Adrenal gland (tissue), 12 donors: ENCODE results near the gene CDKN2D. TPM values are rescaled to one million over a fixed set of nuclear protein-coding genes. Genes with fewer than 3 reads are reported as not detected.

Experiments
- DNase-seq, 7 donors: peaks; one replicate each; pipeline ENCODE4 v3.0.0-alpha.2; 2019 to 2020
- H3K27ac ChIP-seq, 5 donors: fragments of 200-600 bp; sonication (generic) in 4 of 5; 1 replicate in 3 of 5; 2 replicates in 2 of 5; pipeline versions ENCODE4 v1.5.1 to v1.8.0; 2016 to 2020; ENCODE audit warnings: mild to moderate bottlenecking in 1 of 5
- H3K27me3 ChIP-seq: fragments of 200-600 bp; 2 replicates; pipeline ENCODE4 v1.8.0; 2021
- H3K36me3 ChIP-seq, 2 donors: fragments of 200-600 bp; replicated peaks in 1 of 2; 1 replicate in 1 of 2; 2 replicates in 1 of 2; pipeline versions ENCODE4 v1.5.1 to v1.8.0; 2018 to 2022
- H3K4me1 ChIP-seq, 2 donors: fragments of 200-600 bp; replicated peaks in 1 of 2; 1 replicate in 1 of 2; 2 replicates in 1 of 2; pipeline versions ENCODE4 v1.5.1 to v1.8.0; 2018 to 2021
- H3K4me3 ChIP-seq, 4 donors: fragments of 200-600 bp; sonication (generic) in 3 of 4; one replicate each; pipeline ENCODE4 v1.5.1; 2016 to 2018
- H3K9me3 ChIP-seq, 3 donors: fragments of 200-600 bp; sonication (generic) in 1 of 3; replicated peaks in 1 of 3; 1 replicate in 2 of 3; 2 replicates in 1 of 3; pipeline versions ENCODE4 v1.5.1 to v1.8.0; 2016 to 2021
- CTCF ChIP-seq, 6 experiments: fragments of 450-650 bp in 4 of 6; fragments of 200-600 bp in 2 of 6; sonication (generic) in 1 of 6; IDR thresholded peaks; 1 replicate in 5 of 6; 2 replicates in 1 of 6; pipeline versions ENCODE4 v1.5.1 to v1.8.0; 2016 to 2021; ENCODE audit warnings: antibody characterized with exemption in 6 of 6, mild to moderate bottlenecking in 2 of 6, moderate library complexity in 1 of 6
- POLR2A ChIP-seq, 2 donors: fragments of 450-650 bp; IDR thresholded peaks; one replicate each; pipeline ENCODE4 v1.6.1; 2017; ENCODE audit warnings: antibody characterized with exemption in 2 of 2, mild to moderate bottlenecking in 2 of 2, moderate library complexity in 1 of 2
- WGBS, 4 donors: extraction: QIAGEN DNeasy Blood & Tissue Kit in 2 of 4; methylation state at CpG; one replicate each; pipeline versions ENCODE4 v1.1.5 to v1.1.7; 2013 to 2017; 5-methylcytosine and 5-hydroxymethylcytosine counted together
- intact Hi-C, 2 donors: fragments of 100-400 bp; cut with DNase I; formaldehyde crosslinking; loops; one replicate each; pipeline versions ENCODE4 v1.14.1 to v1.15.0; 2022 to 2023
- polyA plus RNA-seq, 3 donors: library from polyadenylated mRNA; stranded (reverse); fragments of 200-250 nt in 2 of 3; fragments of 350-450 nt in 1 of 3; fragmentation: Illumina TruSeq in 1 of 3; extraction: RNeasy Lipid Tissue Mini Kit (QIAGEN cat#74804) in 1 of 3; gene quantifications; one replicate each; pipeline ENCODE4 v1.2.3, GENCODE V29; 2013 to 2014
- total RNA-seq, 9 donors: library from RNA; depleted of rRNA in 4 of 9; stranded (reverse); fragments of >200 nt in 4 of 9; fragments of 120-200 nt in 1 of 9; fragmentation: NEBNext Ultra II Directional in 1 of 9; extraction: Animal tissue kit (Norgen Biotek cat#: 25700) in 1 of 9; gene quantifications; one replicate each; pipeline versions ENCODE4 v1.1.0 to v1.2.4, GENCODE V29; 2013 to 2023
- donor health status: healthy with polysubstance abuse.
- donor health status: Bipolar disorder and iron deficiency.
- donor health status: DM: yes; HTN: yes; CAD: no.
- donor health status: DM: no; HTN: no; CAD: no.
- donor health status: DM: no; HTN: no; CAD: no.
- donor health status: DM: yes; HTN: yes; CAD: no.

Gene CDKN2D
- total and polyA plus RNA-seq, 12 donors, result 1.9 to 17.4 (median 8.2) TPM

- Histone ChIP-seq H3K4me3 (no peak overlapping the region), H3K4me1 (peaks cover 13 to 23% of the 10 kb centered on the region in 2 donors)
Measured at GRCh38 chr19:10612499-10613119, 43.8 kb upstream of the CDKN2D start.

GRCh38 chr19:10611907-10612306, 43.1 kb upstream of the CDKN2D start:
- Histone ChIP-seq H3K36me3 (no peaks in the 10 kb centered on the region), H3K4me3 (no peak overlapping the region), H3K27ac (peak overlapping the region in 3 of 5 donors; percentile 1 to 67 (median 57)), H3K9me3 (no peaks in the 10 kb centered on the region), H3K4me1 (peaks cover 13 to 23% of the 10 kb centered on the region in 2 donors), H3K27me3 (no peaks in the 10 kb centered on the region)
- intact Hi-C loops, result no loop called here
- DNase-seq, result no peak
- TF ChIP-seq CTCF (IDR thresholded peaks at IDR 0.05) (no peak), POLR2A (IDR thresholded peaks at IDR 0.05) (no peak)
- 63 to 75% (median 67%) methylated on average over 5 of the region's 5 CpGs for WGBS, 4 donors

More at GRCh38 chr19:10612499-10613119, 43.8 kb upstream of the CDKN2D start:
- DNase-seq, result peak; percentile 87 to 97 (median 96)
- TF ChIP-seq CTCF (IDR thresholded peaks at IDR 0.05), result no peak
- no peak for TF ChIP-seq POLR2A (IDR thresholded peaks at IDR 0.05)
- Histone ChIP-seq H3K9me3 (no peaks in the 10 kb centered on the region), H3K27me3 (no peaks in the 10 kb centered on the region), H3K36me3 (no peaks in the 10 kb centered on the region), H3K27ac (peak overlapping the region in 3 of 5 donors; percentile 57 to 78 (median 67))
- intact Hi-C loops, result no loop called here
- 31 to 41% (median 36%) methylated on average over 12 to 15 of the region's 15 CpGs for WGBS, 4 donors

- no peak for TF ChIP-seq CTCF (IDR thresholded peaks at IDR 0.05)
- no peak for TF ChIP-seq POLR2A (IDR thresholded peaks at IDR 0.05)
- Histone ChIP-seq H3K9me3 (no peaks in the 10 kb centered on the region), H3K36me3 (no peaks in the 10 kb centered on the region), H3K27me3 (no peaks in the 10 kb centered on the region), H3K4me1 (peaks cover 11 to 24% of the 10 kb centered on the region in 2 donors), H3K27ac (peak overlapping the region in 3 of 5 donors; percentile 64 to 94 (median 84)), H3K4me3 (peak overlapping the region in 1 of 4 donors; percentile 100)
- DNase-seq, result peak in 2 of 7 donors; percentile 46 to 67
- 59 to 76% (median 71%) methylated on average over 3 to 9 of the region's 9 CpGs for WGBS, 4 donors
- intact Hi-C loops, result no loop called here
Measured at GRCh38 chr19:10604460-10604980, 35.7 kb upstream of the CDKN2D start.

- peaks cover 11 to 24% of the 10 kb centered on the region in 2 donors for H3K4me1 ChIP-seq
- H3K4me3 ChIP-seq, result peak overlapping the region in 1 of 4 donors; percentile 100
- intact Hi-C loops, result no loop called here
- TF ChIP-seq POLR2A (IDR thresholded peaks at IDR 0.05), result no peak
- peak overlapping the region in 4 of 5 donors; percentile 64 to 94 (median 81) for H3K27ac ChIP-seq
- DNase-seq, result no peak
- no peaks in the 10 kb centered on the region for H3K36me3 ChIP-seq
- 31 to 47% (median 40%) methylated on average over 9 of the region's 9 CpGs for WGBS, 4 donors
- H3K9me3 ChIP-seq, result no peaks in the 10 kb centered on the region
- H3K27me3 ChIP-seq, result no peaks in the 10 kb centered on the region
Measured at GRCh38 chr19:10603873-10604459, 35.2 kb upstream of the CDKN2D start.
